ENCODE measurements around the gene TBCD. TPM values are rescaled to one million over a fixed set of nuclear protein-coding genes. Genes with fewer than 3 reads are reported as not detected.
A peak's percentile ranks its signal among the peaks of the same experiment; 100 is the strongest.

Gene TBCD
- total RNA-seq, 1 experiment from 2014 or later, result 129 TPM

- no peak overlapping the region for H3K18ac ChIP-seq (ENCODE audit: insufficient read length, low read depth, low read length)
- H4K20me1 ChIP-seq (ENCODE audit: control insufficient read depth, insufficient read depth, insufficient read length), result no peaks in the 10 kb centered on the region
- peak overlapping the region in 2 of 3 experiments; percentile 74 to 82; a peak in 4 of 7 replicates for H3K27ac Mint-ChIP-seq
- no peaks in the 10 kb centered on the region for H3K23me2 ChIP-seq (ENCODE audit: insufficient read length, low read depth, low read length, poor library complexity, severe bottlenecking)
- H3T11ph ChIP-seq (ENCODE audit: low read length), result no peak overlapping the region
- no peak overlapping the region for H2BK120ac ChIP-seq (ENCODE audit: low read depth, low read length, poor library complexity, severe bottlenecking)
- no peak overlapping the region for H3K4ac ChIP-seq (ENCODE audit: low read depth, low read length)
- H3K27me3 ChIP-seq (ENCODE audit: insufficient read depth, low read length), result no peaks in the 10 kb centered on the region
- H3K27ac ChIP-seq (ENCODE audit: insufficient read length, low read depth, low read length), result no peak overlapping the region
- H3K4me3 Mint-ChIP-seq, result no peak overlapping the region
- no peaks in the 10 kb centered on the region; the same call in 1 of the 2 replicates for H3K79me2 ChIP-seq (ENCODE audit: insufficient read depth, low read length)
- H3K56ac ChIP-seq (ENCODE audit: insufficient read length, low read depth, low read length), result no peak overlapping the region
- H3K27me3 Mint-ChIP-seq (ENCODE audit: low read depth), result no peaks in the 10 kb centered on the region; the same call in 1 of the 2 replicates
- TF ChIP-seq, protein P1, sequence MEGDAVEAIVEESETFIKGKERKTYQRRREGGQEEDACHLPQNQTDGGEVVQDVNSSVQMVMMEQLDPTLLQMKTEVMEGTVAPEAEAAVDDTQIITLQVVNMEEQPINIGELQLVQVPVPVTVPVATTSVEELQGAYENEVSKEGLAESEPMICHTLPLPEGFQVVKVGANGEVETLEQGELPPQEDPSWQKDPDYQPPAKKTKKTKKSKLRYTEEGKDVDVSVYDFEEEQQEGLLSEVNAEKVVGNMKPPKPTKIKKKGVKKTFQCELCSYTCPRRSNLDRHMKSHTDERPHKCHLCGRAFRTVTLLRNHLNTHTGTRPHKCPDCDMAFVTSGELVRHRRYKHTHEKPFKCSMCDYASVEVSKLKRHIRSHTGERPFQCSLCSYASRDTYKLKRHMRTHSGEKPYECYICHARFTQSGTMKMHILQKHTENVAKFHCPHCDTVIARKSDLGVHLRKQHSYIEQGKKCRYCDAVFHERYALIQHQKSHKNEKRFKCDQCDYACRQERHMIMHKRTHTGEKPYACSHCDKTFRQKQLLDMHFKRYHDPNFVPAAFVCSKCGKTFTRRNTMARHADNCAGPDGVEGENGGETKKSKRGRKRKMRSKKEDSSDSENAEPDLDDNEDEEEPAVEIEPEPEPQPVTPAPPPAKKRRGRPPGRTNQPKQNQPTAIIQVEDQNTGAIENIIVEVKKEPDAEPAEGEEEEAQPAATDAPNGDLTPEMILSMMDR (conservative IDR thresholded peaks at IDR 0.05), result no peak
- H3K4me2 ChIP-seq (ENCODE audit: insufficient read depth, insufficient read length, low read length), result no peak overlapping the region
- H3K36me3 Mint-ChIP-seq (ENCODE audit: insufficient read depth in 1 of 3, low read depth in 3 of 3), result peaks cover 9 to 29% (median 27%) of the 10 kb centered on the region in 3 experiments; a peak in 6 of 7 replicates
- H3K14ac ChIP-seq (ENCODE audit: insufficient read depth, low read length), result no peak overlapping the region
- no peak for DNase-seq
- H4K8ac ChIP-seq (replicated peaks; ENCODE audit: insufficient read length, low read depth, low read length), result no peak overlapping the region
- no peak overlapping the region for H2BK20ac ChIP-seq (ENCODE audit: low read depth, low read length, poor library complexity, severe bottlenecking)
- no peak overlapping the region for H2BK12ac ChIP-seq (ENCODE audit: insufficient read length, low read depth, low read length)
- no peaks in the 10 kb centered on the region for H3K9me3 ChIP-seq (ENCODE audit: control insufficient read depth, low read depth, low read length)
- H3K4me1 ChIP-seq (ENCODE audit: insufficient read depth, low read length), result no peaks in the 10 kb centered on the region
- peaks cover 20 to 26% of the 10 kb centered on the region in 2 experiments for H3K4me1 Mint-ChIP-seq
- H3K9ac ChIP-seq (ENCODE audit: extremely low read depth, insufficient read length, low read length), result no peak overlapping the region
- no peak overlapping the region for H2AFZ ChIP-seq (ENCODE audit: low read length)
- no peak overlapping the region for H3K23ac ChIP-seq (ENCODE audit: insufficient read length, low read depth, low read length)
- H2BK5ac ChIP-seq (ENCODE audit: insufficient read length, low read length), result no peak overlapping the region
- H3K79me1 ChIP-seq (ENCODE audit: insufficient read depth, low read depth, low read length, poor library complexity, severe bottlenecking), result peaks cover 3% of the 10 kb centered on the region
- H2BK15ac ChIP-seq (ENCODE audit: low read depth, low read length), result no peak overlapping the region
- no CpG with 5 or more reads among the region's 33 CpGs for WGBS (ENCODE audit: extremely low coverage, insufficient read length, low lambda C conversion rate)
- H3K9me3 Mint-ChIP-seq, result no peaks in the 10 kb centered on the region
- no peak overlapping the region for H4K5ac ChIP-seq (ENCODE audit: insufficient read length, low read depth, low read length)
- no peak overlapping the region for H4K91ac ChIP-seq (ENCODE audit: insufficient read length, low read depth, low read length)
- H2AK5ac ChIP-seq (ENCODE audit: insufficient read length, low read length), result no peak overlapping the region
Observed at GRCh38 chr17:82872591-82873520, 121.0 kb downstream of the TBCD start.
